GM12892 (cell line): ENCODE results near the gene PHF12.
A peak's percentile ranks its signal among the peaks of the same experiment; 100 is the strongest.

ENCODE experiments used
- DNase-seq: peaks from one replicate; pipeline ENCODE4 v3.0.0; 2011; ENCODE audit not compliant: insufficient read length
- FAIRE-seq: peaks from 2 replicates; lab custom pipeline; 2011; peaks lifted over from hg19 to GRCh38; lab: Jason Lieb, UNC
- POLR2A ChIP-seq: IDR thresholded peaks from 2 replicates; pipeline ENCODE4 v1.6.1; 2011; ENCODE audit warnings: low read depth, low read length, control low read depth
- POLR2AphosphoS5 ChIP-seq: IDR thresholded peaks from 2 replicates; pipeline ENCODE4 v1.6.1; 2011; ENCODE audit warnings: low read depth, low read length, control low read depth
- TAF1 ChIP-seq: IDR thresholded peaks from 2 replicates; pipeline ENCODE4 v1.6.1; 2011; ENCODE audit warnings: low read depth, mild to moderate bottlenecking, control low read depth, low read length, borderline replicate concordance

Gene PHF12

DNA sequence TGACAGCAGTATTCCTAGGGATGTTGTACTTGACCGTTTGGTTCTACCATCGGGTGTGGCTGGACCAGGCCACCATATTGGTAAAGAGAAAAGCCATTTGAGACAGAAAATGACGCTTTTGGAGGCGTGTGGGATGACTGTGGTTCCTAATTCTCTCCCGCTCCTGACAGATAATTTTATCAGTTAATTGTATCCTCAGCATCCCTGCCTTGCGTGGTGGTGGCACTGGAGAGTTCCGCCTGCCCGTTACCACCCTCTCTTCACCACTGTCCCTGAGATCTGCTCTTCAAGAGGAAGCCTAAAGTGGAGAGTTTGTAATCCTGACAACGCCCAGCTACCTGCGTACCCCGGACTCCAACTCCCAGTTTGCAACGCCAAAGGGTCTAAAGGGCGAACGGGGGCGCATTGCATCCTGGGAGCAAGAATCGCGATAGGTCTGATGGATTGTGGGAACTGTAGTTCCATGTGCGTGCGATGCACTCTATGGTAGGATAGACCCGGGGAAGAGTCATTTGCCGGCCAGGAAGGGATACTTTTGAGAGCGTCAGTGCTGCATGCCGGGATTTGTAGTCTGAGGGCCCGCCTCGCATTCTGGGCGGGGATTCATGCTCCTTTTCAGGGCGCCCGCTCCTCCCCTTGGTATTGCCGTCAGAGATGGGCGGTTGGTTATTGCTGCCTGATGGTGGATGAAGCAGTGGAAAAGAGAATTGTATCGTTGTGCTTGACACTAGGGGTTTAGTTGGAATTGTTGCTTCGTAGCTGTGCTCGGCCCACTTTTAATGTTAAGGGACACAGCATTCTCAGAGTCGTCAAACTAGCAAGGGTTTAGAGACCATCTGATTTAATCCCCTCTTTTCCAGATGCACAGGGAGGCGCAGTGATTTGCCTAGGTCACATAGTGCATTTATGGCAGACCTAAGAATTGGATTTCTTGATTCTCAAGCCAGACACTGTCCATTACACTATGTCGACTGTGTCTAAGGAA, 965 bp upstream of the PHF12 start:
- no peak for FAIRE-seq

DNA sequence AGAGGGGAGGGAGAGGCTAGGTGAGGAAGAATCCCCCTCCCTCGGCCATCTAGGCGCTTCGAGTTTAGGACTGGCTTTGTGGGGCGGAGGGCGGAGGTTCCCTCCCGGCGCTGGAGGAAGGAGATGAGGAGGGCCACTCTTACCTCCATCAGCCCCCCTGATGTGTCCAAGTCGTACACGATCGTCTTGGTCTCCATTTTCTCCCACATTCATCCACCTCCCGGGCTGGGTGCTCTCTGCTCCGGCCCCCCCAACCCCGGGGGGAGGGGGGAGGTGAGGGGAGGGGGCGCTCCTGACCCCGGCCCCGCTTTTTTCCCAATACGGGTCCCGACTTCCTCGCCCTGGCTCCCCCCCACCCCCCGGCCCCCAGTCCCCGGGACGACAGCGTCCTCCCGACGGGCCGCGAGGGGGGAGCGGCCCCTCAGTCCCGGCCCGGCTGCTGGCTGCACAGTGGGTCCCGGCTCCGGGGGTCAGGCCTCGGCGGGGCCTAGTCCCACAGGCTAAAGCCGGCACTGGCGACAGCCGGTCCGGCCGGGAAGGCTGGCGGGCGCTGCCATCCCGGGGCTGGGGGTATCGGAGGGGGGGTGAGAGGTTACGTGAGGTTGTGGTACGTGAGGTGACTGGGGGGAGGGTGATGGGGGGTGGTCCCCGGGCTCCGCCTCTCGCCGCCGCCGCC, 428 bp downstream of the PHF12 start:
- no peak for TF ChIP-seq TAF1
- no peak for TF ChIP-seq POLR2A
- TF ChIP-seq POLR2AphosphoS5, result no peak
- FAIRE-seq (no peak), DNase-seq (no peak)

More for the DNA sequence above, 965 bp upstream of the PHF12 start:
- TF ChIP-seq POLR2AphosphoS5 (peak; percentile 52; the same call in 1 of the 2 replicates), TAF1 (no peak), POLR2A (peak; percentile 34; the same call in 1 of the 2 replicates)
- DNase-seq, result peak; percentile 85

DNA sequence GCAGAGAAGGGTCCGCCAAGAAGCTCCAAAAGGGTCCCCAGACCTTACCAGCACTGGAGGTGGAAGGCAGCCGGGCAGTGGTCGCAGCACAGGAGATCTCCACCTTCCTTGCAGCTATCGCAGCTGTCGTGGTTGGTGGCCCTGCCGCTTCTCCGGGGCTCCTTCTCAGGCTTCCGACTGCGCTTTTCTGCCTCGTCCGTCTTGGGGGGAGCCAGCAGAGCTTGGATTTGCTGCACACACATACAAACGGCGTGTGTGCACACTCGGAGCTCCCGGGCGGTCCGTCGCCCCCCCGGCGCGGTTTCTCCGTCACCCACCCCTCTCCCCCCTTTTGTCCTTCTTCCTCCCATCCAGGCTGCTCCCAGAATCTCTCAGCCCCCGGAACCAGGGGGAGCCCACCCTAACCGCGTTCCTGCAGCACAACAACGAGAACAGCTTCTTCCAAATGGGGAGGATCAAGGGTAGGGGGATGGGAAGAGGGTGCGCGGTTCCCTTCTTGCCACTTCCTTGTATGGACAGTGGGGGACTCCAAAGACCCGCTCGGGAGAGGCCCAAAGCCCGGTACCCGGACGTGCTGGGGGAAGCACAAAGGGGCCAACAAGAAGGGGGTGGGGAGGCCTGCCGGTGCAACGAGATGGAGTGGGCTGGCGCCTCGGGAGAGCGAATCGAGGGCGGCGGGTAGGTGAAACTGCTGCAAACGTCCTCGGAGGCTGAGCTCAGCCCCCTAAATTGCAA, 1.1 kb downstream of the PHF12 start:
- DNase-seq, result no peak
- TF ChIP-seq POLR2A (no peak), TAF1 (no peak), POLR2AphosphoS5 (no peak)
- FAIRE-seq, result no peak

GRCh38 chr17:28949185-28950016, 1.9 kb downstream of the PHF12 start:
- DNase-seq, result no peak
- FAIRE-seq, result no peak

DNA sequence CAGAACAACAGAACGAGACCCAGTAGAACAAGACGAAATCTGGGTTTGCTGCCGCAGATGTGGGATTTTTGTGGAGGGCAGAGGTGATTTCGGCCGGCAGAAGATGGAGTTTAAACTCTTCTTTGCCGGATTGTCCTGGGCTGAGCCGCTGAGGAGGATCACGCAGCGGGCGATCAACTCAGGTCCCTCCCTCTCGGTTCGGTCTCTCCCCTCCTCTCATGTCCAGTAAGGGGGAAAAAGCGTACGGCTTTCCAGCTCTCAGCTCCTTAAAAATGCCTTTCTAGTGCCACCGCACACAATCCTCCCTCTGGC, 2.5 kb downstream of the PHF12 start:
- no peak for TF ChIP-seq POLR2AphosphoS5
- no peak for TF ChIP-seq TAF1
- TF ChIP-seq POLR2A, result no peak
- FAIRE-seq, result no peak
- DNase-seq, result no peak

More at GRCh38 chr17:28949185-28950016, 1.9 kb downstream of the PHF12 start:
- TF ChIP-seq POLR2AphosphoS5 (no peak), POLR2A (peak; percentile 23; the same call in 1 of the 2 replicates), TAF1 (no peak)

- FAIRE-seq (no peak), DNase-seq (no peak)
- TF ChIP-seq POLR2A, result no peak
- no peak for TF ChIP-seq TAF1
- TF ChIP-seq POLR2AphosphoS5, result no peak
Observed at GRCh38 chr17:28948342-28948741, 3.0 kb downstream of the PHF12 start.

GRCh38 chr17:28947639-28948038, 3.7 kb downstream of the PHF12 start:
- TF ChIP-seq POLR2AphosphoS5 (no peak), TAF1 (no peak), POLR2A (no peak)
- FAIRE-seq, result no peak
- DNase-seq, result no peak

- TF ChIP-seq TAF1 (no peak), POLR2A (no peak), POLR2AphosphoS5 (no peak)
- DNase-seq (no peak), FAIRE-seq (no peak)
Observed at GRCh38 chr17:28946239-28946638, 5.1 kb downstream of the PHF12 start.

- FAIRE-seq, result peak; percentile 71
- TF ChIP-seq TAF1 (no peak), POLR2AphosphoS5 (no peak), POLR2A (no peak)
- no peak for DNase-seq
Observed at GRCh38 chr17:28944862-28945741, 6.2 kb downstream of the PHF12 start.
